Ureter (tissue), 1 donor: Measurements from ENCODE around the gene RPS2. TPM values are rescaled to one million over a fixed set of nuclear protein-coding genes. Genes with fewer than 3 reads are reported as not detected.
"Not testable (repeated sequence)": the region's sequence is repeated elsewhere in the genome, so short reads cannot be mapped to it uniquely, and the experiment has no call there.

ENCODE experiments used
- DNase-seq: peaks from one replicate; pipeline ENCODE4 v3.0.0-alpha.2; 2020; ENCODE audit warnings: low spot score
- total RNA-seq: library from RNA; stranded (reverse); gene quantifications from one replicate; pipeline ENCODE4 v1.2.4, GENCODE V29; 2023
- donor health status: DM: yes; HTN: yes; CAD: no.

RPS2 gene
- total RNA-seq, 1 donor from 2014 or later: 2,737 TPM

GRCh38 chr16:1942047-1942809 is 22.4 kb downstream of the RPS2 start:
- DNase-seq: peak; percentile 48

- DNase-seq: peak; percentile 47
These were observed 23.2 kb downstream of the RPS2 start for GRCh38 chr16:1941162-1942046.

- DNase-seq: no peak
These were observed 24.1 kb downstream of the RPS2 start for GRCh38 chr16:1940273-1941161.

- not testable (repeated sequence) for DNase-seq
These were observed 24.8 kb downstream of the RPS2 start for GRCh38 chr16:1939833-1940232.

- DNase-seq: no peak
These were observed 25.7 kb downstream of the RPS2 start for GRCh38 chr16:1938910-1939309.

GRCh38 chr16:1938316-1938715 is 26.3 kb downstream of the RPS2 start:
- DNase-seq: peak; percentile 41

- DNase-seq: no peak
These were observed 27.6 kb downstream of the RPS2 start for GRCh38 chr16:1936945-1937479.

GRCh38 chr16:1933097-1933661 is 31.4 kb downstream of the RPS2 start:
- DNase-seq: no peak

GRCh38 chr16:1932050-1933028 is 32.3 kb downstream of the RPS2 start:
- DNase-seq: no peak

- no peak for DNase-seq
These were observed 34.3 kb downstream of the RPS2 start for GRCh38 chr16:1930338-1930720.

GRCh38 chr16:1929578-1930337 is 34.9 kb downstream of the RPS2 start:
- DNase-seq: peak; percentile 90

GRCh38 chr16:1929105-1929504 is 35.5 kb downstream of the RPS2 start:
- DNase-seq: no peak

GRCh38 chr16:1926271-1926670 is 38.4 kb downstream of the RPS2 start:
- DNase-seq: no peak

GRCh38 chr16:1924095-1924494 is 40.5 kb downstream of the RPS2 start:
- no peak for DNase-seq

- DNase-seq: no peak
These were observed 41.2 kb downstream of the RPS2 start for GRCh38 chr16:1923299-1924034.

- no peak for DNase-seq
These were observed 42.3 kb downstream of the RPS2 start for GRCh38 chr16:1922357-1922756.

- DNase-seq: no peak
These were observed 43.9 kb downstream of the RPS2 start for GRCh38 chr16:1920727-1921171.

- not testable (repeated sequence) for DNase-seq
These were observed 44.5 kb downstream of the RPS2 start for GRCh38 chr16:1920122-1920521.
